ENCODE data around the gene SCYGR3.

Gene SCYGR3

GRCh38 chr2:227642656-227643055 lies 28.0 kb upstream of the SCYGR3 start:
- DNase-seq (ENCODE audit: low read depth, low spot score) = no peak
- no peaks in the 10 kb centered on the region for H3K36me3 ChIP-seq (ENCODE audit: insufficient read depth, low read length)
- no peak overlapping the region for H3K4me3 ChIP-seq
- H3K9me3 ChIP-seq (ENCODE audit: low read depth, low read length) = no peaks in the 10 kb centered on the region
- H3K9ac ChIP-seq (ENCODE audit: insufficient read length) = no peak overlapping the region
- H3K27ac ChIP-seq = no peak overlapping the region
- TF ChIP-seq POLR2AphosphoS5 (IDR thresholded peaks at IDR 0.05; ENCODE audit: borderline replicate concordance, low read depth, low read length) (no peak), FOXP2 (optimal IDR thresholded peaks at IDR 0.05; ENCODE audit: control extremely low read depth, extremely low read length, insufficient read depth) (no peak), EZH2 (IDR thresholded peaks at IDR 0.05) (no peak)

- no peak for TF ChIP-seq EZH2 (IDR thresholded peaks at IDR 0.05)
- TF ChIP-seq POLR2AphosphoS5 (IDR thresholded peaks at IDR 0.05; ENCODE audit: borderline replicate concordance, low read depth, low read length) = no peak
- no peak for TF ChIP-seq FOXP2 (optimal IDR thresholded peaks at IDR 0.05; ENCODE audit: control extremely low read depth, extremely low read length, insufficient read depth)
- Histone ChIP-seq H3K27ac (no peak overlapping the region), H3K9ac (ENCODE audit: insufficient read length) (no peak overlapping the region), H3K9me3 (ENCODE audit: low read depth, low read length) (no peaks in the 10 kb centered on the region), H3K4me3 (no peak overlapping the region), H3K36me3 (ENCODE audit: insufficient read depth, low read length) (no peaks in the 10 kb centered on the region)
- DNase-seq (ENCODE audit: low read depth, low spot score) = no peak
These were observed 19.6 kb upstream of the SCYGR3 start for GRCh38 chr2:227634201-227634600.

- H3K27ac ChIP-seq = no peak overlapping the region
These were observed 18.2 kb upstream of the SCYGR3 start for GRCh38 chr2:227632827-227633226.

GRCh38 chr2:227630322-227630721 lies 15.7 kb upstream of the SCYGR3 start:
- no peak overlapping the region for H3K4me3 ChIP-seq
- no peak overlapping the region for H3K27ac ChIP-seq
- no peak for DNase-seq (ENCODE audit: low read depth, low spot score)
- TF ChIP-seq EZH2 (IDR thresholded peaks at IDR 0.05) = no peak
- no peaks in the 10 kb centered on the region for H3K36me3 ChIP-seq (ENCODE audit: insufficient read depth, low read length)
- no peak overlapping the region for H3K9ac ChIP-seq (ENCODE audit: insufficient read length)
- H3K9me3 ChIP-seq (ENCODE audit: low read depth, low read length) = no peaks in the 10 kb centered on the region

More at GRCh38 chr2:227632827-227633226, 18.2 kb upstream of the SCYGR3 start:
- no peaks in the 10 kb centered on the region for H3K9me3 ChIP-seq (ENCODE audit: low read depth, low read length)
- no peak overlapping the region for H3K9ac ChIP-seq (ENCODE audit: insufficient read length)
- no peak for TF ChIP-seq EZH2 (IDR thresholded peaks at IDR 0.05)
- no peak for TF ChIP-seq POLR2AphosphoS5 (IDR thresholded peaks at IDR 0.05; ENCODE audit: borderline replicate concordance, low read depth, low read length)
- no peak for TF ChIP-seq FOXP2 (optimal IDR thresholded peaks at IDR 0.05; ENCODE audit: control extremely low read depth, extremely low read length, insufficient read depth)
- DNase-seq (ENCODE audit: low read depth, low spot score) = no peak
- no peak overlapping the region for H3K4me3 ChIP-seq
- no peaks in the 10 kb centered on the region for H3K36me3 ChIP-seq (ENCODE audit: insufficient read depth, low read length)

GRCh38 chr2:227629435-227629834 lies 14.8 kb upstream of the SCYGR3 start:
- Histone ChIP-seq H3K9ac (ENCODE audit: insufficient read length) (no peak overlapping the region), H3K27ac (no peak overlapping the region), H3K4me3 (no peak overlapping the region), H3K9me3 (ENCODE audit: low read depth, low read length) (no peaks in the 10 kb centered on the region), H3K36me3 (ENCODE audit: insufficient read depth, low read length) (no peaks in the 10 kb centered on the region)
- no peak for DNase-seq (ENCODE audit: low read depth, low spot score)
- TF ChIP-seq EZH2 (IDR thresholded peaks at IDR 0.05) = no peak

GRCh38 chr2:227627769-227628168 lies 13.1 kb upstream of the SCYGR3 start:
- H3K9me3 ChIP-seq (ENCODE audit: low read depth, low read length) = no peaks in the 10 kb centered on the region

GRCh38 chr2:227626580-227627151 lies 12.0 kb upstream of the SCYGR3 start:
- H3K9ac ChIP-seq (ENCODE audit: insufficient read length) = no peak overlapping the region
- H3K4me3 ChIP-seq = no peak overlapping the region
- TF ChIP-seq FOXP2 (optimal IDR thresholded peaks at IDR 0.05; ENCODE audit: control extremely low read depth, extremely low read length, insufficient read depth) (no peak), EZH2 (IDR thresholded peaks at IDR 0.05) (no peak), POLR2AphosphoS5 (IDR thresholded peaks at IDR 0.05; ENCODE audit: borderline replicate concordance, low read depth, low read length) (no peak)
- no peaks in the 10 kb centered on the region for H3K9me3 ChIP-seq (ENCODE audit: low read depth, low read length)
- H3K36me3 ChIP-seq (ENCODE audit: insufficient read depth, low read length) = no peaks in the 10 kb centered on the region
- H3K27ac ChIP-seq = no peak overlapping the region
- no peak for DNase-seq (ENCODE audit: low read depth, low spot score)

More at GRCh38 chr2:227627769-227628168, 13.1 kb upstream of the SCYGR3 start:
- Histone ChIP-seq H3K9ac (ENCODE audit: insufficient read length) (no peak overlapping the region), H3K4me3 (no peak overlapping the region), H3K27ac (no peak overlapping the region), H3K36me3 (ENCODE audit: insufficient read depth, low read length) (no peaks in the 10 kb centered on the region)
- no peak for DNase-seq (ENCODE audit: low read depth, low spot score)
- no peak for TF ChIP-seq EZH2 (IDR thresholded peaks at IDR 0.05)
- no peak for TF ChIP-seq FOXP2 (optimal IDR thresholded peaks at IDR 0.05; ENCODE audit: control extremely low read depth, extremely low read length, insufficient read depth)
- no peak for TF ChIP-seq POLR2AphosphoS5 (IDR thresholded peaks at IDR 0.05; ENCODE audit: borderline replicate concordance, low read depth, low read length)

- Histone ChIP-seq H3K9me3 (ENCODE audit: low read depth, low read length) (no peaks in the 10 kb centered on the region), H3K4me3 (no peak overlapping the region), H3K36me3 (ENCODE audit: insufficient read depth, low read length) (no peaks in the 10 kb centered on the region), H3K27ac (no peak overlapping the region), H3K9ac (ENCODE audit: insufficient read length) (no peak overlapping the region)
- TF ChIP-seq POLR2AphosphoS5 (IDR thresholded peaks at IDR 0.05; ENCODE audit: borderline replicate concordance, low read depth, low read length) = no peak
- no peak for TF ChIP-seq EZH2 (IDR thresholded peaks at IDR 0.05)
- TF ChIP-seq FOXP2 (optimal IDR thresholded peaks at IDR 0.05; ENCODE audit: control extremely low read depth, extremely low read length, insufficient read depth) = no peak
- no peak for DNase-seq (ENCODE audit: low read depth, low spot score)
These were observed 10.8 kb upstream of the SCYGR3 start for GRCh38 chr2:227625420-227625819.

- H3K9ac ChIP-seq (ENCODE audit: insufficient read length) = no peak overlapping the region
- H3K36me3 ChIP-seq (ENCODE audit: insufficient read depth, low read length) = no peaks in the 10 kb centered on the region
- H3K9me3 ChIP-seq (ENCODE audit: low read depth, low read length) = no peaks in the 10 kb centered on the region
- H3K4me3 ChIP-seq = no peak overlapping the region
- no peak for DNase-seq (ENCODE audit: low read depth, low spot score)
- H3K27ac ChIP-seq = no peak overlapping the region
- no peak for TF ChIP-seq FOXP2 (optimal IDR thresholded peaks at IDR 0.05; ENCODE audit: control extremely low read depth, extremely low read length, insufficient read depth)
- TF ChIP-seq POLR2AphosphoS5 (IDR thresholded peaks at IDR 0.05; ENCODE audit: borderline replicate concordance, low read depth, low read length) = no peak
- TF ChIP-seq EZH2 (IDR thresholded peaks at IDR 0.05) = no peak
These were observed 8.6 kb upstream of the SCYGR3 start for GRCh38 chr2:227623226-227623625.
